ENCODE measurements around the gene IGSF9. TPM values are rescaled to one million over a fixed set of nuclear protein-coding genes. Genes with fewer than 3 reads are reported as not detected.

The IGSF9 gene
- total RNA-seq, 2 donors from 2014 or later, result 0.99 TPM; not detected in 1

DNA sequence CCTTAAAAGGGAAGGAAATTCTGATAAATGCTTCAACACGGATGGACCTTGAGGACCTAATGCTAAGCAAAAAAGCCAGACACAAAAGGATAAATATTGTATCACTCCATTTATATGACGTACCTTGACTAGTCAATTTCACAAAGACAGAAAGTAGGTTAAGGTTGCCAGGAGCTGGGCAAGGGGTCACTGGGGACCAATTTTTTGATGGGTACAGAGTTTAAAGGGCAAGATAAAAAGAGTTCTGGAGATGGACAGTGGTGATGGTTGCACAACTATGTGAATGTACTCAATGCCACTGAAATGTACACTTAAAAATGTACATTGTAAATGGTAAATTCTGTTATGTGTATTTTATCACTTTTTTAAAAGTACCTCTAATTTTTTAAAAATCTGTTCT, 40.7 kb upstream of the IGSF9 start:
- H3K27me3 ChIP-seq (replicated peaks; ENCODE audit: insufficient read depth), result no peaks in the 10 kb centered on the region
- no peak overlapping the region for H3K4me3 ChIP-seq
- ATAC-seq (ENCODE audit: insufficient number of reproducible peaks, low FRiP score, low read depth), result no peak
- TF ChIP-seq, protein P1, sequence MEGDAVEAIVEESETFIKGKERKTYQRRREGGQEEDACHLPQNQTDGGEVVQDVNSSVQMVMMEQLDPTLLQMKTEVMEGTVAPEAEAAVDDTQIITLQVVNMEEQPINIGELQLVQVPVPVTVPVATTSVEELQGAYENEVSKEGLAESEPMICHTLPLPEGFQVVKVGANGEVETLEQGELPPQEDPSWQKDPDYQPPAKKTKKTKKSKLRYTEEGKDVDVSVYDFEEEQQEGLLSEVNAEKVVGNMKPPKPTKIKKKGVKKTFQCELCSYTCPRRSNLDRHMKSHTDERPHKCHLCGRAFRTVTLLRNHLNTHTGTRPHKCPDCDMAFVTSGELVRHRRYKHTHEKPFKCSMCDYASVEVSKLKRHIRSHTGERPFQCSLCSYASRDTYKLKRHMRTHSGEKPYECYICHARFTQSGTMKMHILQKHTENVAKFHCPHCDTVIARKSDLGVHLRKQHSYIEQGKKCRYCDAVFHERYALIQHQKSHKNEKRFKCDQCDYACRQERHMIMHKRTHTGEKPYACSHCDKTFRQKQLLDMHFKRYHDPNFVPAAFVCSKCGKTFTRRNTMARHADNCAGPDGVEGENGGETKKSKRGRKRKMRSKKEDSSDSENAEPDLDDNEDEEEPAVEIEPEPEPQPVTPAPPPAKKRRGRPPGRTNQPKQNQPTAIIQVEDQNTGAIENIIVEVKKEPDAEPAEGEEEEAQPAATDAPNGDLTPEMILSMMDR (IDR thresholded peaks at IDR 0.05), result no peak
- H3K4me1 ChIP-seq (ENCODE audit: control insufficient read depth in 1 of 2, low read depth in 2 of 2), result no peaks in the 10 kb centered on the region
- H3K36me3 ChIP-seq, result no peaks in the 10 kb centered on the region
- no peaks in the 10 kb centered on the region for H3K9me3 ChIP-seq
- H3K27ac ChIP-seq, result no peak overlapping the region
- no peak for DNase-seq (ENCODE audit: low spot score)

DNA sequence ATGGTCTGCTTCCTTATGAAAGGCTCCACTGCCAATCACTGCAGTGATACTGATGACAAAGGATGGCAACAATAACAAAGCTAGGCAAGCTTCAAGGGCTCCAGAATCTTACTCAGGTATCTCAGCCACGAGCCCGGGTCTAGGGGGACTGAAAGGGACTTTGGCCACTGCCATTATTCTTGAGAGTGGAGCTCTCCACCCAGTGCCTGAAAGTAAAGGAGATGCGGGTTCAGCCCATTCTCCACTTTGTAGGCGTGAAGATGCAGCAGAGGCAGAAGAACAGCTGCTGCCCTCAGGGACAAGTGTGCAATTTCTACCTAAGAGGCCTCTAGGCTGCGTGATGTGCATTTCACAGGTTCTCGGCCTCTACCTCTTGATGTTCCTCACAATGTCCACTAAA, 40.1 kb upstream of the IGSF9 start:
- Histone ChIP-seq H3K4me1 (ENCODE audit: control insufficient read depth in 1 of 2, low read depth in 2 of 2) (no peaks in the 10 kb centered on the region), H3K27ac (no peak overlapping the region), H3K36me3 (no peaks in the 10 kb centered on the region), H3K9me3 (no peaks in the 10 kb centered on the region), H3K4me3 (no peak overlapping the region), H3K27me3 (replicated peaks; ENCODE audit: insufficient read depth) (no peaks in the 10 kb centered on the region)
- TF ChIP-seq, protein P1 (IDR thresholded peaks at IDR 0.05), result no peak
- no peak for DNase-seq (ENCODE audit: low spot score)
- ATAC-seq (ENCODE audit: insufficient number of reproducible peaks, low FRiP score, low read depth), result no peak

DNA sequence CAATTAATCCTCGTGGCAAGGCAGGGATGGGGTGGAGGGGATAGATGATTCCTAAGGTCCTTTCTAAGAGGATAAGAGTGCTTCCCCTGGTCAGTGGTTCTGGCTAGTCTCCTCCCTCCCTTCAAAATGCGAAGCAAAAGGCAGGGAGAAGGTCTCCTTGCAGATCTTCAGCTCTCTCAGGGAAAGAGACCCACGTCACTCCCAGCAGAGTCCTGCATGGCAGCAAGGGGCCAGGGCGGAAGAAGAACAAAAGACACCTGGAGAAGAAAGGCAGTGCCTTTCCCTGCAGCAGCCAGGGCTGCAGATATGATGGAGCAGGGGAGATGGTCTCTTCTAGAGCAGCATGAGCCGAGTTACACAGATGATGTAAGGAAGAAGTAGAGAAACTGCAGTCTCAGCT, 38.3 kb upstream of the IGSF9 start:
- no peaks in the 10 kb centered on the region for H3K4me1 ChIP-seq (ENCODE audit: control insufficient read depth in 1 of 2, low read depth in 2 of 2)
- no peak overlapping the region for H3K4me3 ChIP-seq
- TF ChIP-seq, protein P1 (IDR thresholded peaks at IDR 0.05), result no peak
- H3K36me3 ChIP-seq, result no peaks in the 10 kb centered on the region
- no peaks in the 10 kb centered on the region for H3K9me3 ChIP-seq
- no peak overlapping the region for H3K27ac ChIP-seq
- H3K27me3 ChIP-seq (replicated peaks; ENCODE audit: insufficient read depth), result no peaks in the 10 kb centered on the region
- no peak for ATAC-seq (ENCODE audit: insufficient number of reproducible peaks, low FRiP score, low read depth)
- no peak for DNase-seq (ENCODE audit: low spot score)

DNA sequence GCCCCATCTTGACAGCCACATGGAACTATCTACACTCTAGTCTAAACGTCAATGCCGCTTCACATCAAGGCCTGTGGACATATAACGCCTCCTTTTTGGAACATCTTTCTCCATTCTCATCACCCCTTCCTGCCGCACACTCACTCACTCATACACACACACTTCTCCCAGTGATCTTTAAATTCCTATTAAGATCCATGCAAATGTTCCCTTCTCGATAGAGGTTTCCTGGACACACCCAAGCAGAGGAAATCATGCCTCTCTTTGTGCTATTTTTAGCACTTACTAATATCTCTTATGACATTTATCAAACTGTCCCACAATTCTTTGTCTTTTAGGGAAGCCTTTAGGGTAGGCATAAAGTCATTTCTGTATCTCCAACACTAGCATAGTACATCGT, 36.9 kb upstream of the IGSF9 start:
- no peaks in the 10 kb centered on the region for H3K27me3 ChIP-seq (replicated peaks; ENCODE audit: insufficient read depth)
- no peak for DNase-seq (ENCODE audit: low spot score)
- ATAC-seq (ENCODE audit: insufficient number of reproducible peaks, low FRiP score, low read depth), result no peak
- H3K4me3 ChIP-seq, result no peak overlapping the region
- no peaks in the 10 kb centered on the region for H3K4me1 ChIP-seq (ENCODE audit: control insufficient read depth in 1 of 2, low read depth in 2 of 2)
- H3K27ac ChIP-seq, result no peak overlapping the region
- TF ChIP-seq, protein P1 (IDR thresholded peaks at IDR 0.05), result no peak
- no peaks in the 10 kb centered on the region for H3K9me3 ChIP-seq
- H3K36me3 ChIP-seq, result no peaks in the 10 kb centered on the region

DNA sequence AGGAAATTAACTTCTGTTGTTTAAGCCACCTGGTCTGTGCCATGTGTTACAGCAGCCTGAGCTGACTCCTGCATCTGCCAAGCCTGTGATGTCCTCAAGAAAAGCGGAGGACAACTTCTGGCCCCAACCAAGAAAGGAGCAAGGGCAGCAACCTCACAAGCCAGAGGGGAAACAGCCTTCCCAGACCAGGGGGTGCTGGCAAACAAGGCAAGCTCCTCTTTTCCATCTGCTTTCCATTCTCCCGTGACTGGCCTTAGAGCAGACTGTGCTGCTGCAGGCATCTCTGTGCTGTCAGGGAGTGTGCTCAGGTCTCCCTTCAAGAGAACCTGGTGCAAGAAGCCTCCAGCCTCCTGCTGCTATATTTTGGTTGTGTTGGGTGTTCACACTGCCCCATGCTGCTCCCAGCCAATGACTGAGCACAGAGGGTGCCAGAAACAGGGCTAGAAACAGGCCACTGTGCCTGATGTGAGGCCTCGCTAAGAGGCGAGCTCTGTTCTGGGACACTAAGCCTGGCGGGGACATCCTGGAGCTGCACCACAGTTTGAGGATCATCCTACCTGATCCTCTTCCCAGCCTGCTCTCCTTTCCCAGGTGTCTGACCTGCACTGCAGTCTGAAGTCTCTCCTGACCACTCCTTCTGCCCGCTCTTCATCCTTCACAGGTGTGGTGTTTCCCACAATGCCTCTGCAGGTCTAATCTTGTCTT, 36.1 kb upstream of the IGSF9 start:
- H3K27me3 ChIP-seq (replicated peaks; ENCODE audit: insufficient read depth), result no peaks in the 10 kb centered on the region
- TF ChIP-seq, protein P1 (IDR thresholded peaks at IDR 0.05), result no peak
- no peak overlapping the region for H3K27ac ChIP-seq
- ATAC-seq (ENCODE audit: insufficient number of reproducible peaks, low FRiP score, low read depth) (no peak), DNase-seq (ENCODE audit: low spot score) (no peak)
- H3K4me3 ChIP-seq, result no peak overlapping the region
- no peaks in the 10 kb centered on the region for H3K9me3 ChIP-seq
- no peaks in the 10 kb centered on the region for H3K36me3 ChIP-seq
- no peaks in the 10 kb centered on the region for H3K4me1 ChIP-seq (ENCODE audit: control insufficient read depth in 1 of 2, low read depth in 2 of 2)
